Liver (tissue), 9 donors: ENCODE results near the gene TMEM151B. TPM values are rescaled to one million over a fixed set of nuclear protein-coding genes. Genes with fewer than 3 reads are reported as not detected.
"Not testable (repeated sequence)": the region's sequence is repeated elsewhere in the genome, so short reads cannot be mapped to it uniquely, and the experiment has no call there.

Experiments
- DNase-seq: peaks from one replicate; pipeline ENCODE4 v3.0.0-alpha.2; 2017; ENCODE audit warnings: low spot score
- H3K27ac ChIP-seq, 2 donors: one replicate each; pipeline ENCODE4 v1.7.0; 2013; ENCODE audit warnings: inconsistent platforms in 2 of 2, low read length in 2 of 2, control low read depth in 1 of 2, low read depth in 1 of 2, mild to moderate bottlenecking in 1 of 2
- H3K27me3 ChIP-seq, 4 donors: one replicate each; pipeline versions ENCODE4 v1.6.1 to v1.7.0; 2013; ENCODE audit warnings: low read length in 3 of 4, inconsistent platforms in 1 of 4, mild to moderate bottlenecking in 1 of 4, moderate library complexity in 1 of 4; ENCODE audit not compliant: control insufficient read depth in 4 of 4, insufficient read depth in 4 of 4
- H3K36me3 ChIP-seq, 4 donors: one replicate each; pipeline versions ENCODE4 v1.6.1 to v1.7.0; 2013; ENCODE audit warnings: low read length in 3 of 4, mild to moderate bottlenecking in 3 of 4, low read depth in 1 of 4, moderate library complexity in 1 of 4; ENCODE audit not compliant: control insufficient read depth in 4 of 4, insufficient read depth in 3 of 4
- H3K4me1 ChIP-seq, 4 donors: one replicate each; pipeline versions ENCODE4 v1.6.1 to v1.7.0; 2013; ENCODE audit warnings: low read length in 3 of 4, mild to moderate bottlenecking in 3 of 4, moderate library complexity in 1 of 4; ENCODE audit not compliant: control insufficient read depth in 4 of 4, insufficient read depth in 4 of 4
- H3K4me3 ChIP-seq, 3 donors: one replicate each; pipeline versions ENCODE4 v1.6.1 to v1.7.0; 2013; ENCODE audit warnings: low read length in 3 of 3, control low read depth in 1 of 3, low read depth in 1 of 3, mild to moderate bottlenecking in 1 of 3
- H3K9ac ChIP-seq, 2 donors: one replicate each; pipeline ENCODE4 v1.7.0; 2013; ENCODE audit warnings: low read length in 2 of 2, mild to moderate bottlenecking in 2 of 2, moderate library complexity in 2 of 2, control low read depth in 1 of 2, low read depth in 1 of 2
- H3K9me3 ChIP-seq, 4 donors: one replicate each; pipeline versions ENCODE4 v1.6.1 to v1.7.0; 2013; ENCODE audit warnings: low read length in 3 of 4; ENCODE audit not compliant: control insufficient read depth in 4 of 4
- CTCF ChIP-seq: fragments of 150-350 bp; IDR thresholded peaks from 2 replicates; pipeline ENCODE4 v1.5.1; 2017; ENCODE audit warnings: improper control_type of control experiment, low read depth, low read length; ENCODE audit not compliant: missing input control
- EGR1 ChIP-seq, 2 donors: IDR thresholded peaks; 2 replicates each; pipeline ENCODE4 v1.6.1; 2016 to 2018; ENCODE audit warnings: antibody characterized with exemption in 2 of 2, low read depth in 2 of 2
- FOXA1 ChIP-seq: IDR thresholded peaks from 2 replicates; pipeline ENCODE4 v1.6.1; 2016; ENCODE audit warnings: antibody characterized with exemption
- FOXA2 ChIP-seq: IDR thresholded peaks from 2 replicates; pipeline ENCODE4 v1.6.1; 2016; ENCODE audit warnings: antibody characterized with exemption
- GABPA ChIP-seq, 2 donors: IDR thresholded peaks in 1 of 2; conservative IDR thresholded peaks in 1 of 2; 2 replicates each; pipeline ENCODE4 v1.6.1; 2016; ENCODE audit warnings: antibody characterized with exemption in 2 of 2, mild to moderate bottlenecking in 1 of 2, moderate library complexity in 1 of 2
- HNF4A ChIP-seq, 2 donors: conservative IDR thresholded peaks; 2 replicates each; pipeline ENCODE4 v1.6.1; 2016; ENCODE audit warnings: antibody characterized with exemption in 2 of 2, mild to moderate bottlenecking in 2 of 2
- HNF4G ChIP-seq: IDR thresholded peaks from 2 replicates; pipeline ENCODE4 v1.6.1; 2016; ENCODE audit warnings: antibody characterized with exemption
- JUND ChIP-seq, 2 donors: IDR thresholded peaks; 2 replicates each; pipeline ENCODE4 v1.6.1; 2016; ENCODE audit warnings: antibody characterized with exemption in 2 of 2
- NR2F2 ChIP-seq: IDR thresholded peaks from 2 replicates; pipeline ENCODE4 v1.6.1; 2016; ENCODE audit warnings: antibody characterized with exemption
- RAD21 ChIP-seq, 2 donors: IDR thresholded peaks; 2 replicates each; pipeline ENCODE4 v1.6.1; 2016; ENCODE audit warnings: antibody characterized with exemption in 2 of 2, mild to moderate bottlenecking in 2 of 2
- REST ChIP-seq: IDR thresholded peaks from 2 replicates; pipeline ENCODE4 v1.6.1; 2016; ENCODE audit warnings: antibody characterized with exemption, mild to moderate bottlenecking
- SP1 ChIP-seq: IDR thresholded peaks from 2 replicates; pipeline ENCODE4 v1.6.1; 2018; ENCODE audit warnings: antibody characterized with exemption, mild to moderate bottlenecking
- TAF1 ChIP-seq: conservative IDR thresholded peaks from 2 replicates; pipeline ENCODE4 v1.6.1; 2016; ENCODE audit warnings: antibody characterized with exemption, mild to moderate bottlenecking
- YY1 ChIP-seq: IDR thresholded peaks from 2 replicates; pipeline ENCODE4 v1.6.1; 2016; ENCODE audit warnings: antibody characterized with exemption, mild to moderate bottlenecking
- ZBTB33 ChIP-seq: IDR thresholded peaks from 2 replicates; pipeline ENCODE4 v1.6.1; 2016; ENCODE audit warnings: antibody characterized with exemption
- WGBS: extraction: QIAGEN DNeasy Blood & Tissue Kit; methylation state at CpG from one replicate; pipeline ENCODE4 v1.1.7; 2013; 5-methylcytosine and 5-hydroxymethylcytosine counted together
- polyA plus RNA-seq, 2 donors: library from polyadenylated mRNA; stranded (reverse) in 1 of 2; unstranded in 1 of 2; fragments of 200-250 nt in 1 of 2; fragments of >200 nt in 1 of 2; fragmentation: Nextera tagmentation in 1 of 2; extraction: Ambion mirVana in 1 of 2; gene quantifications; one replicate each; pipeline versions ENCODE4 v1.2.1 to v1.2.3, GENCODE V29; 2013 to 2015
- total RNA-seq, 2 donors: library from RNA; depleted of rRNA; stranded (reverse); fragments of >200 nt; gene quantifications; one replicate each; pipeline ENCODE4 v1.2.3, GENCODE V29; 2014
- TF ChIP-seq, protein P1 (sequence below): IDR thresholded peaks from 2 replicates; pipeline ENCODE4 v1.6.1; 2016; ENCODE audit warnings: antibody characterized with exemption
- TF ChIP-seq, protein P2 (sequence below): IDR thresholded peaks from 2 replicates; pipeline ENCODE4 v1.6.1; 2016; ENCODE audit warnings: antibody characterized with exemption
- donor health status: healthy.
- donor health status: healthy.
- donor health status: healthy.
- donor health status: healthy.
- donor health status: healthy.

The TMEM151B gene
- total and polyA plus RNA-seq, 4 donors = not detected

- 22% methylated on average over 31 of the region's 31 CpGs for WGBS
- Histone ChIP-seq H3K27ac (no peak within 1 kb of the TSS), H3K36me3 (no peaks in the 10 kb centered on the region), H3K4me3 (peak within 1 kb of the TSS in 1 of 3 donors; percentile 8), H3K9ac (no peak within 1 kb of the TSS), H3K27me3 (no peaks in the 10 kb centered on the region), H3K4me1 (peaks cover 0 to 24% (median 16%) of the 10 kb centered on the region in 4 donors), H3K9me3 (no peaks in the 10 kb centered on the region)
- peak; percentile 36 for DNase-seq
- no peak for TF ChIP-seq SP1
- no peak for TF ChIP-seq NR2F2
- no peak for TF ChIP-seq GABPA (IDR thresholded peaks at IDR 0.05 in 1 of 2, conservative IDR thresholded peaks at IDR 0.05 in 1 of 2)
- no peak for TF ChIP-seq JUND (IDR thresholded peaks at IDR 0.05)
- no peak for TF ChIP-seq FOXA1
- TF ChIP-seq HNF4G = no peak
- no peak for TF ChIP-seq ZBTB33
- TF ChIP-seq RAD21 (IDR thresholded peaks at IDR 0.05) = no peak
- no peak for TF ChIP-seq FOXA2
These were observed 72.2 kb downstream of the TMEM151B start, which contains the start of gene SPATS1 for GRCh38 chr6:44342489-44342888. Gene SPATS1 (plus strand): TSS chr6:44342650. CDS start chr6:44343096, 446 bp downstream.

GRCh38 chr6:44346818-44347217 is 76.6 kb downstream of the TMEM151B start:
- H3K4me1 ChIP-seq = peaks cover 2 to 21% (median 12%) of the 10 kb centered on the region in 4 donors
- not testable (repeated sequence) for H3K9me3 ChIP-seq, H3K36me3 ChIP-seq, H3K9ac ChIP-seq, H3K27me3 ChIP-seq, H3K4me3 ChIP-seq, H3K27ac ChIP-seq, DNase-seq
- WGBS = 82% methylated on average over 4 of the region's 4 CpGs

- no peaks in the 10 kb centered on the region for H3K27me3 ChIP-seq
- H3K9me3 ChIP-seq = no peaks in the 10 kb centered on the region
- WGBS = 49% methylated on average over 6 of the region's 6 CpGs
- no peak overlapping the region for H3K9ac ChIP-seq
- H3K27ac ChIP-seq = peak overlapping the region; percentile 36 to 64
- H3K4me3 ChIP-seq = no peak overlapping the region
- peaks cover 2 to 13% (median 10%) of the 10 kb centered on the region in 4 donors for H3K4me1 ChIP-seq
- no peaks in the 10 kb centered on the region for H3K36me3 ChIP-seq
- DNase-seq = no peak
- no peak for TF ChIP-seq FOXA1
- TF ChIP-seq FOXA2 = no peak
- TF ChIP-seq YY1 = peak; percentile 76
- TF ChIP-seq ZBTB33 = peak; percentile 88
- TF ChIP-seq JUND (IDR thresholded peaks at IDR 0.05) = peak in 1 of 2 donors; percentile 27
- no peak for TF ChIP-seq TAF1
- TF ChIP-seq, protein P1, sequence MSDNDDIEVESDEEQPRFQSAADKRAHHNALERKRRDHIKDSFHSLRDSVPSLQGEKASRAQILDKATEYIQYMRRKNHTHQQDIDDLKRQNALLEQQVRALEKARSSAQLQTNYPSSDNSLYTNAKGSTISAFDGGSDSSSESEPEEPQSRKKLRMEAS = peak; percentile 48
- TF ChIP-seq EGR1 (IDR thresholded peaks at IDR 0.05; ENCODE audit: low read depth in 2 of 2) = peak in 1 of 2 donors; percentile 56
- TF ChIP-seq, protein P2, sequence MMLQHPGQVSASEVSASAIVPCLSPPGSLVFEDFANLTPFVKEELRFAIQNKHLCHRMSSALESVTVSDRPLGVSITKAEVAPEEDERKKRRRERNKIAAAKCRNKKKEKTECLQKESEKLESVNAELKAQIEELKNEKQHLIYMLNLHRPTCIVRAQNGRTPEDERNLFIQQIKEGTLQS = no peak
- TF ChIP-seq CTCF = no peak
- TF ChIP-seq HNF4G = peak; percentile 84
- TF ChIP-seq SP1 = peak; percentile 94
- peak; percentile 44 for TF ChIP-seq REST
- TF ChIP-seq GABPA (IDR thresholded peaks at IDR 0.05 in 1 of 2, conservative IDR thresholded peaks at IDR 0.05 in 1 of 2) = no peak
- peak; percentile 97 for TF ChIP-seq HNF4A (conservative IDR thresholded peaks at IDR 0.05)
These were observed 79.8 kb downstream of the TMEM151B start for GRCh38 chr6:44349904-44350649.
